Neural crest cell (in vitro differentiated cells): ENCODE results near the gene C1QBP. TPM values are rescaled to one million over a fixed set of nuclear protein-coding genes. Genes with fewer than 3 reads are reported as not detected.

Source experiments
- DNase-seq: peaks from one replicate; pipeline ENCODE4 v3.0.0; 2021; ENCODE audit warnings: low read depth, mixed read lengths, low spot score
- H3K27ac Mint-ChIP-seq: one replicate; pipeline ENCODE4 v1.8.0; 2021; ENCODE audit warnings: mild to moderate bottlenecking, mixed read lengths; ENCODE audit not compliant: unreplicated experiment
- H3K27me3 Mint-ChIP-seq: 2 replicates; pipeline ENCODE4 v1.8.0; 2021; ENCODE audit warnings: low read depth, mild to moderate bottlenecking, mixed read lengths
- H3K36me3 Mint-ChIP-seq: 2 replicates; pipeline ENCODE4 v1.8.0; 2021; ENCODE audit warnings: low read depth, mild to moderate bottlenecking, mixed read lengths
- H3K4me1 Mint-ChIP-seq: 2 replicates; pipeline ENCODE4 v1.8.0; 2021; ENCODE audit warnings: mixed read lengths
- H3K4me3 Mint-ChIP-seq: one replicate; pipeline ENCODE4 v1.8.0; 2021; ENCODE audit warnings: mild to moderate bottlenecking, mixed read lengths
- H3K9me3 Mint-ChIP-seq: 2 replicates; pipeline ENCODE4 v1.8.0; 2021; ENCODE audit warnings: mixed read lengths
- CTCF ChIP-seq: fragments of 200-600 bp; sonication (generic); conservative IDR thresholded peaks from 2 replicates; pipeline ENCODE4 v1.5.0; 2021; ENCODE audit warnings: antibody characterized with exemption, mild to moderate bottlenecking
- total RNA-seq: library from RNA; stranded (reverse); gene quantifications from 2 replicates; pipeline ENCODE4 v1.2.1, GENCODE V29; 2021

Gene C1QBP
- total RNA-seq, 1 donor from 2014 or later: 202 TPM

GRCh38 chr17:5467416-5467815 is 28.5 kb upstream of the C1QBP start:
- no peaks in the 10 kb centered on the region for H3K9me3 Mint-ChIP-seq
- peaks cover 1% of the 10 kb centered on the region for H3K36me3 Mint-ChIP-seq
- H3K27me3 Mint-ChIP-seq: no peaks in the 10 kb centered on the region
- H3K27ac Mint-ChIP-seq: no peak overlapping the region
- peak overlapping the region; percentile 89 for H3K4me3 Mint-ChIP-seq
- TF ChIP-seq CTCF: no peak
- H3K4me1 Mint-ChIP-seq: peaks cover 32% of the 10 kb centered on the region
- no peak for DNase-seq

- peak overlapping the region; percentile 89 for H3K4me3 Mint-ChIP-seq
- H3K9me3 Mint-ChIP-seq: no peaks in the 10 kb centered on the region
- TF ChIP-seq CTCF: no peak
- H3K4me1 Mint-ChIP-seq: peaks cover 32% of the 10 kb centered on the region
- no peak overlapping the region for H3K27ac Mint-ChIP-seq
- H3K36me3 Mint-ChIP-seq: peaks cover 4% of the 10 kb centered on the region
- H3K27me3 Mint-ChIP-seq: no peaks in the 10 kb centered on the region
- DNase-seq: no peak
These were observed 27.3 kb upstream of the C1QBP start for GRCh38 chr17:5466295-5466694.

- no peaks in the 10 kb centered on the region for H3K9me3 Mint-ChIP-seq
- TF ChIP-seq CTCF: no peak
- H3K4me1 Mint-ChIP-seq: peaks cover 32% of the 10 kb centered on the region
- H3K27me3 Mint-ChIP-seq: no peaks in the 10 kb centered on the region
- no peak overlapping the region for H3K27ac Mint-ChIP-seq
- peak overlapping the region; percentile 28 for H3K4me3 Mint-ChIP-seq
- no peak for DNase-seq
- peaks cover 7% of the 10 kb centered on the region for H3K36me3 Mint-ChIP-seq
These were observed 26.0 kb upstream of the C1QBP start for GRCh38 chr17:5464717-5465507.

- Mint-ChIP-seq H3K36me3 (peaks cover 4% of the 10 kb centered on the region), H3K9me3 (no peaks in the 10 kb centered on the region), H3K27ac (no peak overlapping the region), H3K4me1 (no peaks in the 10 kb centered on the region), H3K4me3 (no peak overlapping the region), H3K27me3 (no peaks in the 10 kb centered on the region)
- DNase-seq: no peak
- TF ChIP-seq CTCF: no peak
These were observed 7.8 kb upstream of the C1QBP start for GRCh38 chr17:5446786-5447185.

- Mint-ChIP-seq H3K9me3 (no peaks in the 10 kb centered on the region), H3K4me1 (peaks cover 8% of the 10 kb centered on the region), H3K27me3 (no peaks in the 10 kb centered on the region), H3K27ac (no peak overlapping the region), H3K36me3 (peaks cover 4% of the 10 kb centered on the region), H3K4me3 (no peak overlapping the region)
- DNase-seq: no peak
- TF ChIP-seq CTCF: no peak
These were observed 5.3 kb upstream of the C1QBP start for GRCh38 chr17:5444209-5444608.
